Heart left ventricle (tissue), 16 donors: ENCODE data around the gene PHOSPHO1. TPM values are rescaled to one million over a fixed set of nuclear protein-coding genes. Genes with fewer than 3 reads are reported as not detected.
A peak's percentile ranks its signal among the peaks of the same experiment; 100 is the strongest.

Source experiments
- ATAC-seq, 4 donors: fragments of 200-7000 bp; cut with Tn5 transposase; one replicate each; pipeline ENCODE4 v1.9.1; 2020 to 2022; ENCODE audit warnings: moderate library complexity in 4 of 4, mild to moderate bottlenecking in 3 of 4, moderate number of reproducible peaks in 1 of 4
- DNase-seq, 5 donors: peaks; one replicate each; pipeline ENCODE4 v3.0.0-alpha.2; 2020
- H3K27ac ChIP-seq, 12 donors: fragments of 200-600 bp; sonication (generic) in 4 of 12; one replicate each; pipeline versions ENCODE4 v1.5.0 to v1.8.0; 2016 to 2022; ENCODE audit warnings: mild to moderate bottlenecking in 2 of 12
- H3K27me3 ChIP-seq, 9 donors: fragments of 200-600 bp; sonication (generic) in 2 of 9; one replicate each; pipeline versions ENCODE4 v1.5.1 to v1.8.0; 2016 to 2022; ENCODE audit warnings: mild to moderate bottlenecking in 3 of 9
- H3K36me3 ChIP-seq, 9 donors: fragments of 200-600 bp; sonication (generic) in 2 of 9; one replicate each; pipeline versions ENCODE4 v1.5.0 to v1.8.0; 2018 to 2022; ENCODE audit warnings: mild to moderate bottlenecking in 2 of 9
- H3K4me1 ChIP-seq, 12 donors: fragments of 200-600 bp; sonication (generic) in 4 of 12; one replicate each; pipeline versions ENCODE4 v1.5.0 to v1.8.0; 2016 to 2022; ENCODE audit warnings: mild to moderate bottlenecking in 3 of 12
- H3K4me3 ChIP-seq, 12 donors: fragments of 200-600 bp; sonication (generic) in 4 of 12; one replicate each; pipeline versions ENCODE4 v1.5.0 to v1.8.0; 2017 to 2022; ENCODE audit warnings: mild to moderate bottlenecking in 9 of 12, moderate library complexity in 4 of 12
- H3K9me3 ChIP-seq, 12 donors: fragments of 200-600 bp; sonication (generic) in 4 of 12; one replicate each; pipeline versions ENCODE4 v1.5.0 to v1.8.0; 2016 to 2022; ENCODE audit warnings: mild to moderate bottlenecking in 1 of 12
- POLR2A ChIP-seq, 2 donors: fragments of 450-650 bp; IDR thresholded peaks; one replicate each; pipeline ENCODE4 v1.6.1; 2017; ENCODE audit warnings: antibody characterized with exemption in 2 of 2, mild to moderate bottlenecking in 2 of 2, moderate library complexity in 2 of 2
- WGBS, 4 donors: extraction: QIAGEN DNeasy Blood & Tissue Kit in 2 of 4; methylation state at CpG; one replicate each; pipeline versions ENCODE4 v1.1.5 to v1.1.7; 2013 to 2018; 5-methylcytosine and 5-hydroxymethylcytosine counted together
- intact Hi-C, 10 donors: fragments of 100-400 bp; cut with DNase I; formaldehyde crosslinking; loops; one replicate each; pipeline versions ENCODE4 v1.11.1 to v1.14.2; 2022
- polyA plus RNA-seq, 2 donors: library from polyadenylated mRNA; stranded (reverse); fragments of 200-250 nt; gene quantifications; one replicate each; pipeline ENCODE4 v1.2.3, GENCODE V29; 2013
- total RNA-seq, 9 donors: library from RNA; depleted of rRNA in 2 of 9; stranded (reverse); fragments of >200 nt in 2 of 9; fragmentation: NEBNext Ultra II Directional in 3 of 9; extraction: Animal tissue kit (Norgen Biotek cat#: 25700) in 3 of 9; gene quantifications; one replicate each; pipeline versions ENCODE4 v1.1.0 to v1.2.4, GENCODE V29; 2016 to 2023
- TF ChIP-seq, protein P1 (sequence below), 12 donors: fragments of 200-600 bp; sonication (generic) in 4 of 12; IDR thresholded peaks; one replicate each; pipeline versions ENCODE4 v1.5.0 to v1.8.0; 2018 to 2022; ENCODE audit warnings: antibody characterized with exemption in 12 of 12, mild to moderate bottlenecking in 5 of 12
- donor health status: ischemic (EF 13 %, LVEDD 7.1; RV severe dilation, severe dysfunction).
- donor health status: healthy with polysubstance abuse.
- donor health status: DM: no; HTN: yes; CAD: no.
- donor health status: DM: no; HTN: no; CAD: no.
- donor health status: ischemic (EF 25% LVEDD 6.9; RV normal size, moderate dysfunction).
- donor health status: ischemic (EF 25% LVEDD 5.7; RV mildly dilated, moderate dysfunction).
- donor health status: healthy.
- donor health status: DM: yes; HTN: yes; CAD: no.
- donor health status: ischemic (EF 35%, LVEDD 5.7; RV mildly dilated, moderate dysfunction).
- donor health status: nonischemic (EF 11% LVEDD 7.7; RV severe dilation, severe dysfunction).
- donor health status: DM: yes; HTN: yes; CAD: no.
- donor health status: PGD.
- donor health status: ischemic (EF 29% LVEDD 5.4; RV normal size, mild dysfunction).
- donor health status: nonischemic (EF 23%, LVEDD 6.1; RV moderate dilation, normal function).

Gene PHOSPHO1
- total and polyA plus RNA-seq, 11 donors = 0.35 to 1.3 (median 0.66) TPM

GRCh38 chr17:49225554-49226236 is 4.9 kb downstream of the PHOSPHO1 start:
- intact Hi-C loops = loop anchor here (2.0 to 10.0 kb wide), 12 partner anchors 17 to 169 kb away; no protein-coding TSS in a partner anchor
- ATAC-seq (no peak), DNase-seq (no peak)
- peaks cover 0 to 5% (median 0%) of the 10 kb centered on the region in 9 donors for H3K36me3 ChIP-seq
- H3K4me3 ChIP-seq = no peak overlapping the region
- H3K4me1 ChIP-seq = peaks cover 0 to 47% (median 28%) of the 10 kb centered on the region in 12 donors
- no peak overlapping the region for H3K27ac ChIP-seq
- TF ChIP-seq, protein P1, sequence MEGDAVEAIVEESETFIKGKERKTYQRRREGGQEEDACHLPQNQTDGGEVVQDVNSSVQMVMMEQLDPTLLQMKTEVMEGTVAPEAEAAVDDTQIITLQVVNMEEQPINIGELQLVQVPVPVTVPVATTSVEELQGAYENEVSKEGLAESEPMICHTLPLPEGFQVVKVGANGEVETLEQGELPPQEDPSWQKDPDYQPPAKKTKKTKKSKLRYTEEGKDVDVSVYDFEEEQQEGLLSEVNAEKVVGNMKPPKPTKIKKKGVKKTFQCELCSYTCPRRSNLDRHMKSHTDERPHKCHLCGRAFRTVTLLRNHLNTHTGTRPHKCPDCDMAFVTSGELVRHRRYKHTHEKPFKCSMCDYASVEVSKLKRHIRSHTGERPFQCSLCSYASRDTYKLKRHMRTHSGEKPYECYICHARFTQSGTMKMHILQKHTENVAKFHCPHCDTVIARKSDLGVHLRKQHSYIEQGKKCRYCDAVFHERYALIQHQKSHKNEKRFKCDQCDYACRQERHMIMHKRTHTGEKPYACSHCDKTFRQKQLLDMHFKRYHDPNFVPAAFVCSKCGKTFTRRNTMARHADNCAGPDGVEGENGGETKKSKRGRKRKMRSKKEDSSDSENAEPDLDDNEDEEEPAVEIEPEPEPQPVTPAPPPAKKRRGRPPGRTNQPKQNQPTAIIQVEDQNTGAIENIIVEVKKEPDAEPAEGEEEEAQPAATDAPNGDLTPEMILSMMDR (IDR thresholded peaks at IDR 0.05) = no peak
- TF ChIP-seq POLR2A (IDR thresholded peaks at IDR 0.05) = no peak
- WGBS, 4 donors = 74 to 77% (median 75%) methylated on average over 8 of the region's 8 CpGs
- H3K27me3 ChIP-seq = peaks cover 11 to 46% (median 26%) of the 10 kb centered on the region in 9 donors
- H3K9me3 ChIP-seq = no peaks in the 10 kb centered on the region

- intact Hi-C loops = loop anchor here in 9 of 10 donors (5.0 to 10.0 kb wide), 9 partner anchors 33 to 170 kb away; no protein-coding TSS in a partner anchor
- Histone ChIP-seq H3K36me3 (peaks cover 0 to 10% (median 0%) of the 10 kb centered on the region in 9 donors), H3K4me1 (peaks cover 0 to 46% (median 22%) of the 10 kb centered on the region in 12 donors), H3K4me3 (peak overlapping the region in 7 of 12 donors; percentile 14 to 48 (median 28)), H3K27ac (no peak overlapping the region), H3K27me3 (peaks cover 11 to 51% (median 29%) of the 10 kb centered on the region in 9 donors), H3K9me3 (no peaks in the 10 kb centered on the region)
- WGBS, 4 donors = 17 to 22% (median 20%) methylated on average over 7 to 11 of the region's 11 CpGs
- TF ChIP-seq, protein P1 (IDR thresholded peaks at IDR 0.05) = no peak
- TF ChIP-seq POLR2A (IDR thresholded peaks at IDR 0.05) = no peak
- no peak for DNase-seq
- ATAC-seq = peak in 1 of 4 donors; percentile 6
Observed at GRCh38 chr17:49224997-49225337, 5.6 kb downstream of the PHOSPHO1 start.

DNA sequence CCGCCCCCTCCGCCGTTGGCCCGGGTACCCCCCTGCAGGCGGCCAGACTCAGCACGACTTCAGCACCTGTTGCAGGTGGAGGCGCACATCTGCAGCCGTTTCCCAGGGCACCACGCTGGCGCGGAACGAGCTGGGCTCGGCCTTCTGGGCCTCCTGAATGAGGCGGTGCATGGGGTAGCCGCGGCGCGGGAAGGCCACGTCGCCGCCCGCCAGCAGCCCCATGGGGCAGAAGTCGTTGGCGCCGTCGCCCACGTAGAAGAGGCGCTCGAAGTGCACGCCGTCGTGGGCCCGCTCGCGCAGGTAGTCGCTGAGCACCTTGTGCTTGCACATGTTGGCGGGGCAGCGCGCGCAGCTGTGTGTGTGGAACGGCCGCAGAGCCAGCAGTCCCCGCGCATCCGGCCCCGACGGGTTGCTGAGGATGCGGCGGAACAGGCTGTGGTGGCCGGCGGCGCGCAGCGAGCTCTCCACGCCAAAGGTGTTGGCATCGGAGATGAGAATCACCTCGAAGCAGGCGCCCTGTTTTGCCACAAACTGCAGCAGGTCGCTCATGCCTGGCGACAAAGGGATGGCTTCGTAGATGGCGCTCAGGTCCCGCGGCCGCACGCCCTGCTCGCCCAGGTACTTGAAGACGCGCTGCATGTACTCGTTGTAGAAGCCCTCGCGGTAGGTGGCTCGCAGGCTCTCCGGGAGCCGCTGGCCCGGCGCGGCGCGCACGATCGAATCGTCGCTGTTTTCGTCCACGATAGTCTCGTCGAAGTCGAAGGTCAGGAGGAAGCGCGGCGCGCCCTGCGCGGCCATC is 6.2 kb downstream of the PHOSPHO1 start:
- intact Hi-C loops = loop anchor here in 2 of 10 donors (10.0 kb wide), 3 partner anchors 50 to 170 kb away; no protein-coding TSS in a partner anchor

More for the DNA sequence above, 6.2 kb downstream of the PHOSPHO1 start:
- H3K36me3 ChIP-seq = peaks cover 0 to 14% (median 0%) of the 10 kb centered on the region in 9 donors
- peak overlapping the region in 11 of 12 donors; percentile 12 to 48 (median 28) for H3K4me3 ChIP-seq
- ATAC-seq = peak in 2 of 4 donors; percentile 7 to 27
- H3K9me3 ChIP-seq = no peaks in the 10 kb centered on the region
- H3K27me3 ChIP-seq = peaks cover 11 to 57% (median 32%) of the 10 kb centered on the region in 9 donors
- H3K27ac ChIP-seq = no peak overlapping the region
- peaks cover 0 to 46% (median 20%) of the 10 kb centered on the region in 12 donors for H3K4me1 ChIP-seq
- TF ChIP-seq POLR2A (IDR thresholded peaks at IDR 0.05) = no peak
- TF ChIP-seq, protein P1 (IDR thresholded peaks at IDR 0.05) = no peak
- WGBS, 4 donors = 0 to 7% (median 1%) methylated on average over 14 to 95 of the region's 95 CpGs
- DNase-seq = peak in 3 of 5 donors; percentile 30 to 80 (median 40)
